K562 (cell line): ENCODE data around the gene TAOK2. TPM values are rescaled to one million over a fixed set of nuclear protein-coding genes. Genes with fewer than 3 reads are reported as not detected.

Source experiments
- EGR1 ChIP-seq: fragments of 450-650 bp; conservative IDR thresholded peaks from 2 replicates; pipeline ENCODE4 v1.6.1; 2017; ENCODE audit warnings: mild to moderate bottlenecking
- HMGN3 ChIP-seq: IDR thresholded peaks from 2 replicates; pipeline ENCODE4 v1.6.1; 2011; ENCODE audit warnings: borderline replicate concordance, low read depth, mild to moderate bottlenecking, mixed read lengths, low read length; ENCODE audit not compliant: insufficient read length; ENCODE audit errors: extremely low read depth
- MAX ChIP-seq: sonication (generic); formaldehyde crosslinking; IDR thresholded peaks from 2 replicates; pipeline ENCODE4 v1.9.0; 2022; ENCODE audit warnings: mild to moderate bottlenecking, missing genetic modification reagents
- MIER1 ChIP-seq: fragments of 450-650 bp; IDR thresholded peaks from 2 replicates; pipeline ENCODE4 v1.6.1; 2016; ENCODE audit warnings: antibody characterized with exemption, mild to moderate bottlenecking, low read depth
- NFIC ChIP-seq: fragments of 450-650 bp; IDR thresholded peaks from 2 replicates; pipeline ENCODE4 v1.6.1; 2017; ENCODE audit warnings: mild to moderate bottlenecking, inconsistent platforms
- NRF1 ChIP-seq, 2 experiments: fragments of 450-650 bp; IDR thresholded peaks in 1 of 2; conservative IDR thresholded peaks in 1 of 2; 2 replicates each; pipeline ENCODE4 v1.6.1; 2014; ENCODE audit warnings: mild to moderate bottlenecking in 2 of 2
- PRDM10 ChIP-seq: fragments of 450-650 bp; IDR thresholded peaks from 2 replicates; pipeline ENCODE4 v1.6.1; 2018; ENCODE audit not compliant: partially characterized antibody
- SETDB1 ChIP-seq: IDR thresholded peaks from one replicate; pipeline ENCODE4 v1.6.1; 2012; ENCODE audit warnings: low read length, control low read depth, inconsistent platforms
- TAF9B ChIP-seq: fragments of 450-650 bp; IDR thresholded peaks from 2 replicates; pipeline ENCODE4 v1.6.1; 2018; ENCODE audit warnings: mild to moderate bottlenecking; ENCODE audit not compliant: partially characterized antibody
- ZNF175 ChIP-seq: fragments of 200-800 bp; sonication (Bioruptor generic); IDR thresholded peaks from 2 replicates; pipeline ENCODE4 v1.6.1; 2016; ENCODE audit warnings: low read depth, mild to moderate bottlenecking, missing genetic modification characterization, missing compliant biosample characterization
- ZNF584 ChIP-seq: fragments of 200-800 bp; sonication (Bioruptor generic); IDR thresholded peaks from 2 replicates; pipeline ENCODE4 v1.6.1; 2016; ENCODE audit warnings: low read depth, mild to moderate bottlenecking, missing genetic modification characterization, missing compliant biosample characterization
- polyA plus RNA-seq, 8 experiments: library from polyadenylated mRNA; depleted of rRNA in 4 of 8; stranded (reverse) in 5 of 8; unstranded in 3 of 8; fragments of >200 nt; fragmentation: Nextera tagmentation in 2 of 8; fragmentation: Illumina TruSeq in 1 of 8; extraction: Ambion mirVana in 2 of 8; extraction: Trizol in 1 of 8; gene quantifications; 2 replicates each; pipeline versions ENCODE4 v1.2.1 to v1.2.3, GENCODE V29; 2011 to 2014; ENCODE audit warnings: inconsistent platforms in 1 of 8, missing spikeins in 1 of 8
- total RNA-seq, 7 experiments: library from RNA; depleted of rRNA in 6 of 7; stranded (reverse); fragments of >200 nt in 6 of 7; fragmentation: Illumina TruSeq in 2 of 7; extraction: Trizol in 2 of 7; gene quantifications; 2 replicates each; pipeline versions ENCODE4 v1.2.1 to v1.2.3, GENCODE V29; 2011 to 2021; ENCODE audit warnings: low replicate concordance in 1 of 7
- TF ChIP-seq, protein P1 (sequence below): sonication (generic); formaldehyde crosslinking; IDR thresholded peaks from 2 replicates; pipeline ENCODE4 v1.8.1; 2023; ENCODE audit warnings: missing genetic modification reagents, mild to moderate bottlenecking, borderline replicate concordance
- TF ChIP-seq, protein P2 (sequence below): fragments of 450-650 bp; formaldehyde crosslinking; IDR thresholded peaks from 2 replicates; pipeline ENCODE4 v1.4.0; 2020; ENCODE audit warnings: mild to moderate bottlenecking, mixed read lengths

Gene TAOK2
- total and polyA plus RNA-seq, 9 of the 15 experiments (the other 6 are each of a cell fraction or from before 2014, with no cell fraction given) = 0.10 to 41.8 (median 13.7) TPM

GRCh38 chr16:29995911-29996765 is 22.5 kb downstream of the TAOK2 start, which contains the start of gene INO80E (continued):
- TF ChIP-seq, protein P1, sequence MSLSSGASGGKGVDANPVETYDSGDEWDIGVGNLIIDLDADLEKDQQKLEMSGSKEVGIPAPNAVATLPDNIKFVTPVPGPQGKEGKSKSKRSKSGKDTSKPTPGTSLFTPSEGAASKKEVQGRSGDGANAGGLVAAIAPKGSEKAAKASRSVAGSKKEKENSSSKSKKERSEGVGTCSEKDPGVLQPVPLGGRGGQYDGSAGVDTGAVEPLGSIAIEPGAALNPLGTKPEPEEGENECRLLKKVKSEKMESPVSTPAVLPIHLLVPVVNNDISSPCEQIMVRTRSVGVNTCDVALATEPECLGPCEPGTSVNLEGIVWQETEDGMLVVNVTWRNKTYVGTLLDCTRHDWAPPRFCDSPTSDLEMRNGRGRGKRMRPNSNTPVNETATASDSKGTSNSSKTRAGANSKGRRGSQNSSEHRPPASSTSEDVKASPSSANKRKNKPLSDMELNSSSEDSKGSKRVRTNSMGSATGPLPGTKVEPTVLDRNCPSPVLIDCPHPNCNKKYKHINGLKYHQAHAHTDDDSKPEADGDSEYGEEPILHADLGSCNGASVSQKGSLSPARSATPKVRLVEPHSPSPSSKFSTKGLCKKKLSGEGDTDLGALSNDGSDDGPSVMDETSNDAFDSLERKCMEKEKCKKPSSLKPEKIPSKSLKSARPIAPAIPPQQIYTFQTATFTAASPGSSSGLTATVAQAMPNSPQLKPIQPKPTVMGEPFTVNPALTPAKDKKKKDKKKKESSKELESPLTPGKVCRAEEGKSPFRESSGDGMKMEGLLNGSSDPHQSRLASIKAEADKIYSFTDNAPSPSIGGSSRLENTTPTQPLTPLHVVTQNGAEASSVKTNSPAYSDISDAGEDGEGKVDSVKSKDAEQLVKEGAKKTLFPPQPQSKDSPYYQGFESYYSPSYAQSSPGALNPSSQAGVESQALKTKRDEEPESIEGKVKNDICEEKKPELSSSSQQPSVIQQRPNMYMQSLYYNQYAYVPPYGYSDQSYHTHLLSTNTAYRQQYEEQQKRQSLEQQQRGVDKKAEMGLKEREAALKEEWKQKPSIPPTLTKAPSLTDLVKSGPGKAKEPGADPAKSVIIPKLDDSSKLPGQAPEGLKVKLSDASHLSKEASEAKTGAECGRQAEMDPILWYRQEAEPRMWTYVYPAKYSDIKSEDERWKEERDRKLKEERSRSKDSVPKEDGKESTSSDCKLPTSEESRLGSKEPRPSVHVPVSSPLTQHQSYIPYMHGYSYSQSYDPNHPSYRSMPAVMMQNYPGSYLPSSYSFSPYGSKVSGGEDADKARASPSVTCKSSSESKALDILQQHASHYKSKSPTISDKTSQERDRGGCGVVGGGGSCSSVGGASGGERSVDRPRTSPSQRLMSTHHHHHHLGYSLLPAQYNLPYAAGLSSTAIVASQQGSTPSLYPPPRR (CRISPR knock-in tag) = no peak
- TF ChIP-seq SETDB1 (peak; percentile 75), HMGN3 (peak; percentile 82), NRF1 (conservative IDR thresholded peaks at IDR 0.05 in 1 of 2, IDR thresholded peaks at IDR 0.05 in 1 of 2) (no peak), MAX (CRISPR knock-in tag) (no peak), PRDM10 (peak; percentile 20), ZNF584 (0 out of 2 replicates have a peak, but pooled peaks have one; percentile 53), MIER1 (no peak), ZNF175 (CRISPR knock-in tag) (peak; percentile 63; the same call in 1 of the 2 replicates), EGR1 (peak; percentile 84), NFIC (0 out of 2 replicates have a peak, but pooled peaks have one; percentile 4), TAF9B (peak; percentile 84)
- TF ChIP-seq, protein P2, sequence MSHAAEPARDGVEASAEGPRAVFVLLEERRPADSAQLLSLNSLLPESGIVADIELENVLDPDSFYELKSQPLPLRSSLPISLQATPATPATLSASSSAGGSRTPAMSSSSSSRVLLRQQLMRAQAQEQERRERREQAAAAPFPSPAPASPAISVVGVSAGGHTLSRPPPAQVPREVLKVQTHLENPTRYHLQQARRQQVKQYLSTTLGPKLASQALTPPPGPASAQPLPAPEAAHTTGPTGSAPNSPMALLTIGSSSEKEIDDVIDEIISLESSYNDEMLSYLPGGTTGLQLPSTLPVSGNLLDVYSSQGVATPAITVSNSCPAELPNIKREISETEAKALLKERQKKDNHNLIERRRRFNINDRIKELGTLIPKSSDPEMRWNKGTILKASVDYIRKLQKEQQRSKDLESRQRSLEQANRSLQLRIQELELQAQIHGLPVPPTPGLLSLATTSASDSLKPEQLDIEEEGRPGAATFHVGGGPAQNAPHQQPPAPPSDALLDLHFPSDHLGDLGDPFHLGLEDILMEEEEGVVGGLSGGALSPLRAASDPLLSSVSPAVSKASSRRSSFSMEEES (CRISPR knock-in tag) = no peak
